WI38 (cell line): ENCODE results near the gene ANKRD60.

Source experiments
- H3K4me3 ChIP-seq: 2 replicates; pipeline ENCODE4 v1.5.1; 2011; ENCODE audit warnings: low read depth, mild to moderate bottlenecking, control low read depth, low read length
- CTCF ChIP-seq: IDR thresholded peaks from 2 replicates; pipeline ENCODE4 v1.5.1; 2012; ENCODE audit warnings: low read depth, mild to moderate bottlenecking, control low read depth, low read length

ANKRD60 gene

GRCh38 chr20:58198901-58199355 lies 29.5 kb downstream of the ANKRD60 start:
- no peak for TF ChIP-seq CTCF
- no peak overlapping the region for H3K4me3 ChIP-seq

GRCh38 chr20:58198384-58198783 lies 30.1 kb downstream of the ANKRD60 start:
- TF ChIP-seq CTCF = no peak
- H3K4me3 ChIP-seq = no peak overlapping the region

- no peak for TF ChIP-seq CTCF
- no peak overlapping the region for H3K4me3 ChIP-seq
Measured at GRCh38 chr20:58197185-58197469, 31.3 kb downstream of the ANKRD60 start.

GRCh38 chr20:58196402-58197184 lies 31.9 kb downstream of the ANKRD60 start:
- H3K4me3 ChIP-seq = no peak overlapping the region
- no peak for TF ChIP-seq CTCF

GRCh38 chr20:58195047-58195446 lies 33.4 kb downstream of the ANKRD60 start:
- H3K4me3 ChIP-seq = no peak overlapping the region
- TF ChIP-seq CTCF = no peak

GRCh38 chr20:58194175-58194791 lies 34.2 kb downstream of the ANKRD60 start:
- TF ChIP-seq CTCF = no peak
- H3K4me3 ChIP-seq = no peak overlapping the region

GRCh38 chr20:58192567-58192966 lies 35.9 kb downstream of the ANKRD60 start:
- no peak overlapping the region for H3K4me3 ChIP-seq
- peak; percentile 90 for TF ChIP-seq CTCF
